ENCODE measurements around the gene UBE2A.
A peak's percentile ranks its signal among the peaks of the same experiment; 100 is the strongest.

GRCh38 chrX:119565107-119565663 lies 9.2 kb upstream of the UBE2A start, which contains the start of gene STEEP1:
- TF ChIP-seq MYNN (tag by site-specific recombination; IDR thresholded peaks at IDR 0.05; ENCODE audit: borderline replicate concordance) (no peak), HOXA7 (CRISPR knock-in tag; IDR thresholded peaks at IDR 0.05; ENCODE audit: borderline replicate concordance) (no peak), ZNF391 (tag by site-specific recombination; IDR thresholded peaks at IDR 0.05; ENCODE audit: borderline replicate concordance, low read depth) (no peak), ZNF660 (tag by site-specific recombination; IDR thresholded peaks at IDR 0.05) (peak; percentile 79; the same call in 1 of the 2 replicates), ZNF10 (tag by site-specific recombination; IDR thresholded peaks at IDR 0.05) (no peak), ZNF350 (tag by site-specific recombination; IDR thresholded peaks at IDR 0.05) (no peak), ZBTB6 (tag by site-specific recombination; IDR thresholded peaks at IDR 0.05) (no peak)
- TF ChIP-seq, protein P1, sequence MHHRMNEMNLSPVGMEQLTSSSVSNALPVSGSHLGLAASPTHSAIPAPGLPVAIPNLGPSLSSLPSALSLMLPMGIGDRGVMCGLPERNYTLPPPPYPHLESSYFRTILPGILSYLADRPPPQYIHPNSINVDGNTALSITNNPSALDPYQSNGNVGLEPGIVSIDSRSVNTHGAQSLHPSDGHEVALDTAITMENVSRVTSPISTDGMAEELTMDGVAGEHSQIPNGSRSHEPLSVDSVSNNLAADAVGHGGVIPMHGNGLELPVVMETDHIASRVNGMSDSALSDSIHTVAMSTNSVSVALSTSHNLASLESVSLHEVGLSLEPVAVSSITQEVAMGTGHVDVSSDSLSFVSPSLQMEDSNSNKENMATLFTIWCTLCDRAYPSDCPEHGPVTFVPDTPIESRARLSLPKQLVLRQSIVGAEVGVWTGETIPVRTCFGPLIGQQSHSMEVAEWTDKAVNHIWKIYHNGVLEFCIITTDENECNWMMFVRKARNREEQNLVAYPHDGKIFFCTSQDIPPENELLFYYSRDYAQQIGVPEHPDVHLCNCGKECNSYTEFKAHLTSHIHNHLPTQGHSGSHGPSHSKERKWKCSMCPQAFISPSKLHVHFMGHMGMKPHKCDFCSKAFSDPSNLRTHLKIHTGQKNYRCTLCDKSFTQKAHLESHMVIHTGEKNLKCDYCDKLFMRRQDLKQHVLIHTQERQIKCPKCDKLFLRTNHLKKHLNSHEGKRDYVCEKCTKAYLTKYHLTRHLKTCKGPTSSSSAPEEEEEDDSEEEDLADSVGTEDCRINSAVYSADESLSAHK (tag by site-specific recombination; IDR thresholded peaks at IDR 0.05), result no peak
- TF ChIP-seq, protein P2, sequence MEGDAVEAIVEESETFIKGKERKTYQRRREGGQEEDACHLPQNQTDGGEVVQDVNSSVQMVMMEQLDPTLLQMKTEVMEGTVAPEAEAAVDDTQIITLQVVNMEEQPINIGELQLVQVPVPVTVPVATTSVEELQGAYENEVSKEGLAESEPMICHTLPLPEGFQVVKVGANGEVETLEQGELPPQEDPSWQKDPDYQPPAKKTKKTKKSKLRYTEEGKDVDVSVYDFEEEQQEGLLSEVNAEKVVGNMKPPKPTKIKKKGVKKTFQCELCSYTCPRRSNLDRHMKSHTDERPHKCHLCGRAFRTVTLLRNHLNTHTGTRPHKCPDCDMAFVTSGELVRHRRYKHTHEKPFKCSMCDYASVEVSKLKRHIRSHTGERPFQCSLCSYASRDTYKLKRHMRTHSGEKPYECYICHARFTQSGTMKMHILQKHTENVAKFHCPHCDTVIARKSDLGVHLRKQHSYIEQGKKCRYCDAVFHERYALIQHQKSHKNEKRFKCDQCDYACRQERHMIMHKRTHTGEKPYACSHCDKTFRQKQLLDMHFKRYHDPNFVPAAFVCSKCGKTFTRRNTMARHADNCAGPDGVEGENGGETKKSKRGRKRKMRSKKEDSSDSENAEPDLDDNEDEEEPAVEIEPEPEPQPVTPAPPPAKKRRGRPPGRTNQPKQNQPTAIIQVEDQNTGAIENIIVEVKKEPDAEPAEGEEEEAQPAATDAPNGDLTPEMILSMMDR (tag by site-specific recombination; IDR thresholded peaks at IDR 0.05), result no peak
- TF ChIP-seq, protein P3, sequence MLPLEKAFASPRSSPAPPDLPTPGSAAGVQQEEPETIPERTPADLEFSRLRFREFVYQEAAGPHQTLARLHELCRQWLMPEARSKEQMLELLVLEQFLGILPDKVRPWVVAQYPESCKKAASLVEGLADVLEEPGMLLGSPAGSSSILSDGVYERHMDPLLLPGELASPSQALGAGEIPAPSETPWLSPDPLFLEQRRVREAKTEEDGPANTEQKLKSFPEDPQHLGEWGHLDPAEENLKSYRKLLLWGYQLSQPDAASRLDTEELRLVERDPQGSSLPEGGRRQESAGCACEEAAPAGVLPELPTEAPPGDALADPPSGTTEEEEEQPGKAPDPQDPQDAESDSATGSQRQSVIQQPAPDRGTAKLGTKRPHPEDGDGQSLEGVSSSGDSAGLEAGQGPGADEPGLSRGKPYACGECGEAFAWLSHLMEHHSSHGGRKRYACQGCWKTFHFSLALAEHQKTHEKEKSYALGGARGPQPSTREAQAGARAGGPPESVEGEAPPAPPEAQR (tag by site-specific recombination; IDR thresholded peaks at IDR 0.05), result no peak
